Endodermal cell (in vitro differentiated cells): ENCODE results near the gene ISG20. TPM values are rescaled to one million over a fixed set of nuclear protein-coding genes. Genes with fewer than 3 reads are reported as not detected.

Source experiments
- DNase-seq: peaks from one replicate; pipeline ENCODE4 v3.0.0-alpha.2; 2017
- H3K27ac ChIP-seq: 2 replicates; pipeline ENCODE4 v1.5.1; 2013; ENCODE audit warnings: mild to moderate bottlenecking, low read depth, low read length, moderate library complexity
- H3K27me3 ChIP-seq: 2 replicates; pipeline ENCODE4 v1.6.1; 2013; ENCODE audit warnings: mild to moderate bottlenecking, low read length, moderate library complexity; ENCODE audit not compliant: insufficient read depth, control insufficient read depth, poor library complexity, severe bottlenecking
- H3K36me3 ChIP-seq: 2 replicates; pipeline ENCODE4 v1.7.0; 2013; ENCODE audit warnings: mild to moderate bottlenecking, low read length, moderate library complexity; ENCODE audit not compliant: control insufficient read depth, insufficient read depth
- H3K4me1 ChIP-seq: one replicate; pipeline ENCODE4 v1.7.0; 2013; ENCODE audit warnings: low read length; ENCODE audit not compliant: control insufficient read depth, insufficient read depth
- H3K4me3 ChIP-seq: 2 replicates; pipeline ENCODE4 v1.5.1; 2013; ENCODE audit warnings: mild to moderate bottlenecking, low read length, moderate library complexity
- H3K9ac ChIP-seq: 2 replicates; pipeline ENCODE4 v1.6.1; 2013; ENCODE audit warnings: mild to moderate bottlenecking, low read length, moderate library complexity; ENCODE audit not compliant: poor library complexity, severe bottlenecking; ENCODE audit errors: extremely low read depth
- H3K9me3 ChIP-seq: 2 replicates; pipeline ENCODE4 v1.6.1; 2013; ENCODE audit warnings: mild to moderate bottlenecking, low read length, moderate library complexity; ENCODE audit not compliant: control insufficient read depth
- H3K27ac Mint-ChIP-seq: 2 replicates; pipeline ENCODE4 v1.8.0; 2020; ENCODE audit warnings: mixed read lengths
- H3K27me3 Mint-ChIP-seq: 2 replicates; pipeline ENCODE4 v1.8.0; 2021; ENCODE audit warnings: mild to moderate bottlenecking, mixed read lengths; ENCODE audit not compliant: insufficient read depth
- H3K36me3 Mint-ChIP-seq: 2 replicates; pipeline ENCODE4 v1.8.0; 2020; ENCODE audit warnings: low read depth, mixed read lengths
- H3K4me1 Mint-ChIP-seq: 2 replicates; pipeline ENCODE4 v1.8.0; 2020; ENCODE audit warnings: mixed read lengths
- H3K4me3 Mint-ChIP-seq: 2 replicates; pipeline ENCODE4 v1.8.0; 2020; ENCODE audit warnings: mild to moderate bottlenecking, moderate library complexity, mixed read lengths
- H3K9me3 Mint-ChIP-seq: 2 replicates; pipeline ENCODE4 v1.8.0; 2020; ENCODE audit warnings: mild to moderate bottlenecking, mixed read lengths
- CTCF ChIP-seq: fragments of 200-600 bp; sonication (generic); conservative IDR thresholded peaks from 2 replicates; pipeline ENCODE4 v1.5.0; 2021; ENCODE audit warnings: antibody characterized with exemption, mild to moderate bottlenecking
- WGBS, 2 experiments: methylation state at CpG; one replicate each; pipeline versions ENCODE4 v1.1.5 to v1.1.7; 2013; ENCODE audit warnings: missing lambda C conversion rate in 2 of 2, mixed read lengths in 1 of 2; ENCODE audit not compliant: insufficient coverage in 1 of 2, insufficient read length in 1 of 2; 5-methylcytosine and 5-hydroxymethylcytosine counted together
- total RNA-seq, 2 donors: library from RNA; stranded (reverse); fragmentation: NEBNext Ultra II Directional in 1 of 2; extraction: Animal tissue kit (Norgen Biotek cat#: 25700) in 1 of 2; gene quantifications; 2 replicates in 1 of 2; 3 replicates in 1 of 2; pipeline ENCODE4 v1.2.1, GENCODE V29; 2021

Gene ISG20
- total RNA-seq, 2 donors from 2014 or later = 9.3 to 11.4 TPM

- no peaks in the 10 kb centered on the region for H3K4me1 ChIP-seq
- no peak for TF ChIP-seq CTCF
- 20 to 34% methylated on average over 2 to 4 of the region's 5 CpGs for WGBS, 2 experiments
- peaks cover 66% of the 10 kb centered on the region for H3K36me3 ChIP-seq
- peaks cover 45% of the 10 kb centered on the region for H3K4me1 Mint-ChIP-seq
- H3K27ac ChIP-seq = no peak overlapping the region
- peaks cover 44% of the 10 kb centered on the region for H3K36me3 Mint-ChIP-seq
- no peak overlapping the region for H3K27ac Mint-ChIP-seq
- no peaks in the 10 kb centered on the region for H3K27me3 ChIP-seq
- no peak for DNase-seq
- H3K9me3 ChIP-seq = no peaks in the 10 kb centered on the region
- H3K27me3 Mint-ChIP-seq = no peaks in the 10 kb centered on the region
- H3K9me3 Mint-ChIP-seq = no peaks in the 10 kb centered on the region
- peak overlapping the region; percentile 83 for H3K4me3 ChIP-seq
- H3K4me3 Mint-ChIP-seq = peak overlapping the region; percentile 89
- H3K9ac ChIP-seq = peak overlapping the region; percentile 83
These were observed 16.2 kb upstream of the ISG20 start for GRCh38 chr15:88622605-88622975.

GRCh38 chr15:88623061-88623460 is 15.8 kb upstream of the ISG20 start:
- WGBS, 2 experiments = 86 to 100% methylated on average over 1 of the region's 2 CpGs
- DNase-seq = no peak
- Mint-ChIP-seq H3K4me1 (peaks cover 47% of the 10 kb centered on the region), H3K36me3 (peaks cover 45% of the 10 kb centered on the region), H3K4me3 (peak overlapping the region; percentile 89), H3K27me3 (no peaks in the 10 kb centered on the region), H3K27ac (no peak overlapping the region), H3K9me3 (no peaks in the 10 kb centered on the region)
- Histone ChIP-seq H3K36me3 (peaks cover 66% of the 10 kb centered on the region), H3K4me3 (peak overlapping the region; percentile 83), H3K27me3 (no peaks in the 10 kb centered on the region), H3K27ac (no peak overlapping the region), H3K4me1 (peaks cover 2% of the 10 kb centered on the region), H3K9ac (no peak overlapping the region), H3K9me3 (no peaks in the 10 kb centered on the region)
- TF ChIP-seq CTCF = no peak

- peaks cover 5% of the 10 kb centered on the region for H3K4me1 ChIP-seq
- peaks cover 66% of the 10 kb centered on the region for H3K36me3 ChIP-seq
- H3K27me3 ChIP-seq = no peaks in the 10 kb centered on the region
- TF ChIP-seq CTCF = no peak
- no peak overlapping the region for H3K9ac ChIP-seq
- Mint-ChIP-seq H3K9me3 (no peaks in the 10 kb centered on the region), H3K36me3 (peaks cover 48% of the 10 kb centered on the region), H3K27ac (peak overlapping the region; percentile 58), H3K4me3 (peak overlapping the region; percentile 89), H3K27me3 (no peaks in the 10 kb centered on the region), H3K4me1 (peaks cover 47% of the 10 kb centered on the region)
- WGBS, 2 experiments = 93% methylated on average over 3 of the region's 3 CpGs; no CpG with 5 or more reads in 1 of the 2 experiments
- H3K27ac ChIP-seq = no peak overlapping the region
- H3K4me3 ChIP-seq = peak overlapping the region; percentile 83
- H3K9me3 ChIP-seq = no peaks in the 10 kb centered on the region
- no peak for DNase-seq
These were observed 15.2 kb upstream of the ISG20 start for GRCh38 chr15:88623632-88624031.
